ENCODE data around the gene CSMD2. TPM values are rescaled to one million over a fixed set of nuclear protein-coding genes. Genes with fewer than 3 reads are reported as not detected.

Gene CSMD2
- total and polyA plus RNA-seq, 2 donors (not counting 1 experiment from before 2014, with no cell fraction given) = 2.2 to 7.6 TPM

GRCh38 chr1:33561576-33561975, 603.5 kb downstream of the CSMD2 start:
- no peaks in the 10 kb centered on the region for H3K9me3 ChIP-seq (ENCODE audit: control insufficient read depth, insufficient read depth, low read depth, low read length)
- no peaks in the 10 kb centered on the region for H3K4me1 ChIP-seq (ENCODE audit: control insufficient read depth, extremely low read depth, insufficient read depth, low read length)
- no peak overlapping the region for H3K4me2 ChIP-seq (ENCODE audit: extremely low read depth, insufficient read depth, low read length)
- H4K20me1 ChIP-seq (ENCODE audit: control insufficient read depth, extremely low read depth, insufficient read depth, low read length) = no peaks in the 10 kb centered on the region
- no peak overlapping the region for H2AFZ ChIP-seq (ENCODE audit: low read length)
- no peaks in the 10 kb centered on the region for H3K27me3 ChIP-seq (ENCODE audit: control insufficient read depth, insufficient read depth, low read length)
- no peak for DNase-seq (ENCODE audit: low read depth in 2 of 2)
- H3K27ac ChIP-seq (ENCODE audit: insufficient read depth, low read length) = no peak overlapping the region
- TF ChIP-seq EZH2 (IDR thresholded peaks at IDR 0.05; ENCODE audit: low read length, missing control alignments) (no peak), CTCF (conservative IDR thresholded peaks at IDR 0.05 in 1 of 2, IDR thresholded peaks at IDR 0.05 in 1 of 2; ENCODE audit: low read depth in 1 of 2, low read length in 2 of 2) (no peak)
- no peaks in the 10 kb centered on the region for H3K79me2 ChIP-seq (ENCODE audit: control insufficient read depth, insufficient read depth, low read length)
- no peak overlapping the region for H3K4me3 ChIP-seq (replicated peaks in 1 of 4; ENCODE audit: control extremely low read depth in 1 of 4, insufficient read depth in 1 of 4, low read depth in 3 of 4, low read length in 4 of 4)
- H3K9ac ChIP-seq (ENCODE audit: insufficient read depth, low read length) = no peak overlapping the region
- no peaks in the 10 kb centered on the region for H3K36me3 ChIP-seq (ENCODE audit: control insufficient read depth, insufficient read depth, low read length)

GRCh38 chr1:33560680-33561079, 604.4 kb downstream of the CSMD2 start:
- TF ChIP-seq EZH2 (IDR thresholded peaks at IDR 0.05; ENCODE audit: low read length, missing control alignments) = no peak
- TF ChIP-seq CTCF (conservative IDR thresholded peaks at IDR 0.05 in 1 of 2, IDR thresholded peaks at IDR 0.05 in 1 of 2; ENCODE audit: low read depth in 1 of 2, low read length in 2 of 2) = no peak
- H3K4me1 ChIP-seq (ENCODE audit: control insufficient read depth, extremely low read depth, insufficient read depth, low read length) = no peaks in the 10 kb centered on the region
- DNase-seq (ENCODE audit: low read depth in 2 of 2) = peak in 1 of 2 donors; percentile 36
- no peak overlapping the region for H3K4me3 ChIP-seq (replicated peaks in 1 of 4; ENCODE audit: control extremely low read depth in 1 of 4, insufficient read depth in 1 of 4, low read depth in 3 of 4, low read length in 4 of 4)
- no peaks in the 10 kb centered on the region for H3K36me3 ChIP-seq (ENCODE audit: control insufficient read depth, insufficient read depth, low read length)
- H3K27me3 ChIP-seq (ENCODE audit: control insufficient read depth, insufficient read depth, low read length) = no peaks in the 10 kb centered on the region
- no peaks in the 10 kb centered on the region for H3K79me2 ChIP-seq (ENCODE audit: control insufficient read depth, insufficient read depth, low read length)
- no peak overlapping the region for H3K9ac ChIP-seq (ENCODE audit: insufficient read depth, low read length)
- H3K9me3 ChIP-seq (ENCODE audit: control insufficient read depth, insufficient read depth, low read depth, low read length) = no peaks in the 10 kb centered on the region
- no peak overlapping the region for H3K4me2 ChIP-seq (ENCODE audit: extremely low read depth, insufficient read depth, low read length)
- H2AFZ ChIP-seq (ENCODE audit: low read length) = no peak overlapping the region
- H4K20me1 ChIP-seq (ENCODE audit: control insufficient read depth, extremely low read depth, insufficient read depth, low read length) = no peaks in the 10 kb centered on the region
- no peak overlapping the region for H3K27ac ChIP-seq (ENCODE audit: insufficient read depth, low read length)

GRCh38 chr1:33548721-33549120, 616.3 kb downstream of the CSMD2 start:
- Histone ChIP-seq H3K4me3 (replicated peaks in 1 of 4; ENCODE audit: control extremely low read depth in 1 of 4, insufficient read depth in 1 of 4, low read depth in 3 of 4, low read length in 4 of 4) (no peak overlapping the region), H3K36me3 (ENCODE audit: control insufficient read depth, insufficient read depth, low read length) (no peaks in the 10 kb centered on the region), H3K4me2 (ENCODE audit: extremely low read depth, insufficient read depth, low read length) (no peak overlapping the region), H3K27me3 (ENCODE audit: control insufficient read depth, insufficient read depth, low read length) (no peaks in the 10 kb centered on the region), H3K9ac (ENCODE audit: insufficient read depth, low read length) (no peak overlapping the region), H3K4me1 (ENCODE audit: control insufficient read depth, extremely low read depth, insufficient read depth, low read length) (no peaks in the 10 kb centered on the region), H4K20me1 (ENCODE audit: control insufficient read depth, extremely low read depth, insufficient read depth, low read length) (no peaks in the 10 kb centered on the region), H3K79me2 (ENCODE audit: control insufficient read depth, insufficient read depth, low read length) (no peaks in the 10 kb centered on the region), H3K9me3 (ENCODE audit: control insufficient read depth, insufficient read depth, low read depth, low read length) (no peaks in the 10 kb centered on the region), H2AFZ (ENCODE audit: low read length) (no peak overlapping the region), H3K27ac (ENCODE audit: insufficient read depth, low read length) (no peak overlapping the region)
- DNase-seq (ENCODE audit: low read depth in 2 of 2) = no peak
- no peak for TF ChIP-seq EZH2 (IDR thresholded peaks at IDR 0.05; ENCODE audit: low read length, missing control alignments)
